SH-SY5Y (cell line): ENCODE measurements around the gene PCNX2.

Experiments used
- GATA2 ChIP-seq: IDR thresholded peaks from 2 replicates; pipeline ENCODE4 v1.6.1; 2011; ENCODE audit warnings: mild to moderate bottlenecking, low read depth, low read length
- GATA3 ChIP-seq: IDR thresholded peaks from 2 replicates; pipeline ENCODE4 v1.6.1; 2011; ENCODE audit warnings: low read depth, mild to moderate bottlenecking, low read length, moderate library complexity

Gene PCNX2

GRCh38 chr1:233295237-233295974 lies at the start of gene PCNX2:
TSS of gene PCNX2 (minus strand) at chr1:233295725. CDS start at chr1:233295478, 247 bp downstream.
- no peak for TF ChIP-seq GATA3
- no peak for TF ChIP-seq GATA2

GRCh38 chr1:233343262-233343661 lies 47.7 kb upstream of the PCNX2 start:
- TF ChIP-seq GATA2 (no peak), GATA3 (no peak)

GRCh38 chr1:233342086-233342485 lies 46.6 kb upstream of the PCNX2 start:
- TF ChIP-seq GATA2, result no peak

GRCh38 chr1:233340966-233341516 lies 45.5 kb upstream of the PCNX2 start:
- TF ChIP-seq GATA3 (no peak), GATA2 (no peak)

GRCh38 chr1:233340031-233340555 lies 44.6 kb upstream of the PCNX2 start:
- TF ChIP-seq GATA2, result no peak
- TF ChIP-seq GATA3, result no peak

GRCh38 chr1:233338102-233338501 lies 42.6 kb upstream of the PCNX2 start:
- TF ChIP-seq GATA3 (no peak), GATA2 (no peak)

GRCh38 chr1:233337505-233337904 lies 42.0 kb upstream of the PCNX2 start:
- TF ChIP-seq GATA2, result no peak
- no peak for TF ChIP-seq GATA3

- TF ChIP-seq GATA3, result no peak
- TF ChIP-seq GATA2, result no peak
Measured at GRCh38 chr1:233336554-233337456, 41.3 kb upstream of the PCNX2 start.

- TF ChIP-seq GATA2 (no peak), GATA3 (no peak)
Measured at GRCh38 chr1:233334092-233334491, 38.6 kb upstream of the PCNX2 start.

GRCh38 chr1:233333086-233333485 lies 37.6 kb upstream of the PCNX2 start:
- TF ChIP-seq GATA3 (no peak), GATA2 (no peak)

- no peak for TF ChIP-seq GATA3
Measured at GRCh38 chr1:233331676-233332519, 36.4 kb upstream of the PCNX2 start.

- TF ChIP-seq GATA2 (no peak), GATA3 (no peak)
Measured at GRCh38 chr1:233328142-233328921, 32.8 kb upstream of the PCNX2 start.

GRCh38 chr1:233327651-233328141 lies 32.2 kb upstream of the PCNX2 start, which contains the start of gene MAP3K21:
TSS of gene MAP3K21 (plus strand) at chr1:233327724. CDS start at chr1:233328029, 305 bp downstream.
- TF ChIP-seq GATA3 (no peak), GATA2 (no peak)
